Ishikawa (cell line): ENCODE results near the gene BIRC6.

ENCODE experiments used
- CEBPB ChIP-seq: IDR thresholded peaks from 2 replicates; pipeline ENCODE4 v1.6.1; 2012
- CREB1 ChIP-seq: IDR thresholded peaks from 2 replicates; pipeline ENCODE4 v1.6.1; 2012; ENCODE audit warnings: low read depth
- EGR1 ChIP-seq: IDR thresholded peaks from 2 replicates; pipeline ENCODE4 v1.6.1; 2012
- EP300 ChIP-seq: IDR thresholded peaks from 2 replicates; pipeline ENCODE4 v1.6.1; 2012; ENCODE audit warnings: borderline replicate concordance
- FOXM1 ChIP-seq: IDR thresholded peaks from 2 replicates; pipeline ENCODE4 v1.6.1; 2012; ENCODE audit warnings: low read depth, borderline replicate concordance
- MAX ChIP-seq: IDR thresholded peaks from 2 replicates; pipeline ENCODE4 v1.6.1; 2012
- NFIC ChIP-seq: IDR thresholded peaks from 2 replicates; pipeline ENCODE4 v1.6.1; 2012
- RAD21 ChIP-seq: IDR thresholded peaks from 2 replicates; pipeline ENCODE4 v1.6.1; 2012; ENCODE audit warnings: low read depth
- REST ChIP-seq: IDR thresholded peaks from 2 replicates; pipeline ENCODE4 v1.6.1; 2012; ENCODE audit warnings: low read depth, mild to moderate bottlenecking
- TAF1 ChIP-seq: IDR thresholded peaks from 2 replicates; pipeline ENCODE4 v1.6.1; 2012; ENCODE audit warnings: low read depth, mild to moderate bottlenecking
- TCF12 ChIP-seq: IDR thresholded peaks from 2 replicates; pipeline ENCODE4 v1.6.1; 2012; ENCODE audit warnings: low read depth
- TEAD4 ChIP-seq: IDR thresholded peaks from 2 replicates; pipeline ENCODE4 v1.6.1; 2012
- USF1 ChIP-seq: IDR thresholded peaks from 2 replicates; pipeline ENCODE4 v1.6.1; 2012
- YY1 ChIP-seq: IDR thresholded peaks from 2 replicates; pipeline ENCODE4 v1.6.1; 2012; ENCODE audit warnings: low read depth
- ZBTB7A ChIP-seq: IDR thresholded peaks from 2 replicates; pipeline ENCODE4 v1.6.1; 2012; ENCODE audit warnings: low read depth

The BIRC6 gene

GRCh38 chr2:32427672-32428610, 71.1 kb downstream of the BIRC6 start:
- TF ChIP-seq REST (no peak), USF1 (no peak), MAX (no peak), CEBPB (no peak), TAF1 (no peak), EP300 (no peak), EGR1 (no peak), CREB1 (no peak), YY1 (no peak)

- TF ChIP-seq NFIC (no peak), MAX (no peak)
Measured at GRCh38 chr2:32430804-32431203, 74.0 kb downstream of the BIRC6 start.

GRCh38 chr2:32436150-32436549, 79.3 kb downstream of the BIRC6 start:
- TF ChIP-seq REST (no peak), EGR1 (no peak), USF1 (no peak)

GRCh38 chr2:32442020-32442467, 85.2 kb downstream of the BIRC6 start:
- no peak for TF ChIP-seq REST
- TF ChIP-seq TAF1, result no peak
- TF ChIP-seq USF1, result no peak
- TF ChIP-seq ZBTB7A, result no peak
- no peak for TF ChIP-seq MAX
- no peak for TF ChIP-seq EP300
- TF ChIP-seq YY1, result no peak
- no peak for TF ChIP-seq TCF12
- no peak for TF ChIP-seq TEAD4
- no peak for TF ChIP-seq FOXM1

GRCh38 chr2:32446369-32446768, 89.5 kb downstream of the BIRC6 start:
- TF ChIP-seq MAX (no peak), REST (no peak), NFIC (no peak), CREB1 (no peak), TEAD4 (no peak), FOXM1 (no peak), TCF12 (no peak), YY1 (no peak), EP300 (no peak), CEBPB (no peak), TAF1 (no peak), EGR1 (no peak), RAD21 (no peak), USF1 (no peak), ZBTB7A (no peak)
